GM19099 (cell line): Measurements from ENCODE around the gene C15orf39.

Source experiments
- POLR2A ChIP-seq: IDR thresholded peaks from 3 replicates; pipeline ENCODE4 v1.6.1; 2011; ENCODE audit warnings: low read depth; ENCODE audit not compliant: insufficient read length; ENCODE audit errors: extremely low read depth

C15orf39 gene

DNA sequence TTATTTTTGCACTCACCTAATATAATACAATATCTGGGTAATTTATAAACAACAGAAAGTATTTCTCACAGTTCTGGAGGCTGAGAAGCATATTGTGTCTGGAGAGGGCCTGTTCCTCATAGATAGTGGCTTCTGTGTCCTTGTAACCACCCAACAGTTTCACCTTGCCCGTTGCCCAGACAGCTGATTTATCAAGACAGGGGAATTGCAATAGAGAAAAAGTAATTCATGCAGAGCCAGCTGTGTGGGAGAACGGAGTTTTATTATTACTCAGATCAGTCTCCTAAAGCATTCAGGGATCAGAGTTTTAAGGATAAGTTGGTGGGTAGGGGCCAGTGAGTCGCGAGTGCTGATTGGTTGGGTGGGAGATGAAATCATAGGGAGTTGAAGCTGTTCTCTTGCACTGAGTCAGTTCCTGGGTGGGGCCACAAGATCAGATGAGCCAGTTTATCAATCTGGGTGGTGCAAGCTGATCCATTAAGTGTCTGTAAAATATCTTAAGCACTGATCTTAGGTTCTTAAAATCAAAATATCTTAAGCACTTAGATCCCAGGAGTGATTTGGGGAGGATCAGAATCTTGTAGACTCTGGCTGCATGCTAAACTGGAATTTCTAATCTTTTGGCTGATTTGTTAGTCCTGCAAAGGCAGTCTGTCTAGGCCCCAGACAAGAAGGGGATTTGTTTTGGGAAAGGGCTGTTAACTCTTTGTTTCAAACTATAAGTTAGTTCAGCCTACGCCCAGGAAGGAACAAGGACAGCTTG, 33.9 kb upstream of the C15orf39 start:
- TF ChIP-seq POLR2A, result no peak

GRCh38 chr15:75168374-75168773, 33.3 kb upstream of the C15orf39 start:
- no peak for TF ChIP-seq POLR2A

- no peak for TF ChIP-seq POLR2A
Measured at GRCh38 chr15:75170203-75170602, 31.5 kb upstream of the C15orf39 start.

DNA sequence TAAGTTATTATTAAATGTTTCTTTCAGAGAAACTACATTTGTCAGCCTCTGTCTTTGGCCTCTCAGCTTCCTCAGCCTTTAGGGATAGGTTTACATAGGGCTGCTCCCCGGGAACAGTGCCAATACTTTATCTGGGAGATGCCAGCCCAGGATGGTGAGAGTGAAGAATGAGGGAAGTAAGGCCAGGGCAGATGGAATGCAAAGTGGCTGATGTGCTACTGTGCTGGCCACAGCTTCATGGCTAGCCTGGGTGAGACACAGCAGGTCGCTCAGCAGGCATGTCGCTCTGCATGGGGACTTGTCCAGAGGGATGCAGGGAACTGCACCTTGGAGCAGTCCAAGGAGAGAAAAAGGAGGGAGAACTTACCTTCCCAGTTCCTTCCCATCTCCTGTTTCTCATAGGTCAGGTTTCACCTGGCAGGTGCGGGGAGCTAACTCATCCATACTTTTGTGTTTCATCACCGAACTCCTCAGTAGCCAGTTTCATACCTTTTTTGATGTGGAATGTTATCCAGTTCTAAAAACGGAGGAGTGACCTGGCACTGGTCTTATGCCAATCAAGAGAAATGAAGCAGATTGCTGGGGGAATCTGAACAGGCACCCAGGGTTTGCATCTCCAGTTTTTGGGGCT, 30.9 kb upstream of the C15orf39 start:
- no peak for TF ChIP-seq POLR2A

DNA sequence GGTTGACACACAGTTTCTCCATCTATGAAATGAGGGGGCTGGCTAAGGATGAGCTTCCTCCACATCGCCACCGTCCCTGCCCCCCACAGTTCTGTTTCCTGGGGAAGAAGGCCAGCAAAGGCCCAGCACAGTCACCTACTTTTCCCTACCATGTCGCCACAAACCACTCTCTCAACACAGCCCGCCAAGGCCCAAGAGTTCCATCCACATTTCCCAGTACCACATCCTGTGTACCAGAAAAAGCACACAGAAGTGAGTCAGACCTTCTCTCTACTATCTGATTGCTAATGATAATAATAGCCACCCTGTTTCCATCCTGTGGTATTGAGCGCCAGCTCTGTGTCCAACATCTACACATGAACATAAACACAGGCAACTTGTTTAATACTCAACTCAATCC, 30.3 kb upstream of the C15orf39 start:
- TF ChIP-seq POLR2A, result no peak

- TF ChIP-seq POLR2A, result no peak
Measured at GRCh38 chr15:75172284-75172820, 29.3 kb upstream of the C15orf39 start.

DNA sequence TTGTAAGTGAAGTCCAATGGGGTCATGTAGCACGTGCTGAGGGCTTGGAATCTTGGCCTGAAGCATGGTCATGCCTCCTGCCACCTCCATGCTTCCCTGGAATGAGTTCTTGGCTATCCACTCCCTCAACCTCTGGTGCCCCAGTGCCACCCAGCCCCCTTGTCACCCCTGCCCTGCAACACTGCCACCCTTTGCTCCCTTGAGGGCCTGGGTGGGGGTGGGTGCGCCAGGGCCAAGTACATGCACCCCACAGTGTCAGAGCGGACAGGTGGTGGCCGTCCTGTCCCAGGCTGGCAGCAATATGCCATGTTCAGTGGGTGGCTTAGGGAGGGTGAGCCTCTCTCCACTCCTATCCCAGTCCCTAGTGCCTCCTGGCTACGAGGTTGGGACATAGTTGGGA, 27.6 kb upstream of the C15orf39 start:
- no peak for TF ChIP-seq POLR2A

DNA sequence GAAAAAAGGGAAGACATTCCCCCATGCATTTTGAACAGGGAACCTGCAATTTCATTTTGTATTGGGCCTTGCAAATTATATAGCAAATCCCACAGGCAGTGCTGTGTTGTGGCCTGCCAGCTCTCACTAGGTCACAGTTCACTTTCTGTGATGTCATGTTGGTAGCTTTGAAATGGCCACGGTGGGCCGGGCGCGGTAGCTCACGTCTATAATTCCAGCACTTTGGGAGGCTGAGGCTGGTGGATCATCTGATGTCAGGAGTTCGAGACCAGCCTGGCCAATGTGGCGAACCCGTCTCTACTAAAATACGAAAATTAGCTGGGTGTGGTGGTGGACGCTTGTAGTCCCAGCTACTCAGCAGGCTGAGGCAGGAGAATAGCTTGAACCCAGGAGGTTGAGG, 27.0 kb upstream of the C15orf39 start:
- no peak for TF ChIP-seq POLR2A

DNA sequence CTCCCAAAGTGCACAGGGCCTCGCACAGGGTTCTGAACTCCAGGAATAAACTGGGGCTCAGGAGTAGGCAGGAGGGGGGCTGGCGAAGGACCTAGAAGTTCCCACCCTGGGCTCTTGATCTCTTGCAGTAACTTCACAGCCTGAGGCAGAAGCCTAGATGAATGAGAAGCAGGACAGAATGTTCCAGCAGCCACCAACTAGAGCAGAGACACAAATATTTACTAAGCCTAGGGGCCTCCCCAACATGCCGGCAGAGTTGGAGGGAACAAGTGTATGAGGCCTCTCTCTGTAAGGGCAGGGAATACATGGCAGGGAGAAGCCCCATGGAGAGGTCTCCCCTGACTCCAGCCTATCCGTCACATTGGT, 25.3 kb upstream of the C15orf39 start:
- no peak for TF ChIP-seq POLR2A

DNA sequence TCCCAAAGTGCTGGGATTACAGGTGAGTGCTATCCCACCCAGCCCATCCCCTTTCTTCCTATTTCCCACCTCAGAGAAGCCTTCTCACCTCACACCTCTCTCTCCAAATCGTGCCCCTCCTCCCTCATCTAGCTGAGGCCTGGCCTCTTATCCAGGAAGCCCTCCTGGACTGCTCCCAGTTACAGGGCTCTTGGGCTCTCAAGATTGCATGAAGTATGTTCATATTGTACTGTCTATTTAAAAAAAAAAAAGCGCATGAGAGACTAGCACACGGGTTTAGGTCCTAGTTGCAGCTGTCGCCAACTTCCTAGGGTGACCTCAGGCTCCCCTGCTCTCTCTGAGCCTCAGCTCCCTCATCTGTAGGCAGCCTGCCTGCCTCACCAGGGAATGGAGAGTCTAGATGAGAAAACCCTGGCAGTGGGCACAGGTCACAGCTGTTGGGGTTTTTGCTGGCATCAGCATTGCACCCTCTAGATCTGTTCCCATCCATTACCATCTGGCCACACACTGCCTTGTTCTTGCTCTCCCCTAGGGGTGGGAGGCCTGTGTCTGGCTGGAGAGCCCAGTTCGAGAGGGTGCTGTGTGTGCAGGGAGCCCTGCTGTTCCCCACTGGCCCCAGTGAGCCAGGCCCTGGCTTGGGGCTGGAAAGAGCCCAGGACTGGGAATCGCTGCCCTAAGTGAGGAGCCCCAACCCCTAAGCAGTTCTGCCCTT, 24.2 kb upstream of the C15orf39 start:
- no peak for TF ChIP-seq POLR2A

- TF ChIP-seq POLR2A, result no peak
Measured at GRCh38 chr15:75178171-75178937, 23.3 kb upstream of the C15orf39 start.

DNA sequence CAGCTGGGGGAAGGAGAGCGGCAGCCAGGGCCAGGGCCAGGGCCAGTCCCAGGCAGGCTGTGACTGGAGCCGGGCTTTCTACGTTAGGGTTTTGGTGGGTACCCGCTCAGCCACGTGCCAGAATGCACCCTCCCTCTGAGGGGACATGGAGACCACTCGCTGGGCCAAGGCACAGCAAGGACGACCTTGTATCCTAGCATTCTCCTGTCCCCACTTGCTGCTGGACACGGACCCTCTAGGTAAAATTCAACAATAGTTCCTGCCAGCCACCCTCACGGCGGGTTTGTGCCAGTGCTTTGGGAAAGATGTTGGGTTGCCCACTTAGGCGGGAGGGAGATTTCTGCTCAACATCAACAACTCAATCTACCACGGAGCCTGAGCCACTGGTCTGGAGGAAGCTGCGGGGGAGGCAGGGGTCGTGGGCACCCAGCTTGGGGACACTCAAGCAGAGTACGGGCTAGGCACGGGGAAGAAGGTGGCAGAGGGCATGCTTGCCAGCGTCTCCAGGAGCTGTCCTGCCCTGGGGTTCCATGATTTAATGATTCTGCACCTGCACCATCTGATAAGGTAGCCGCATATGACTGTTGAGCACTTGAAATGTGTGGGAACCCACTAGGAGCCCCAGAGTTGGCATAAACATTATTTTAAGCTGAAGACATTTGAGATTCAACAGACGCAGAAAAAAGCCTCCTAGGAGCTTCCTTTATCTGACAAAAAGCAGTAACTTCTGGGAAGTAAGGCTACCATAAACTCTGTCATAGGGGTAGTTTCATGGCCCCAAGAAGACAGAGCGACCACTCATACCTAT, 22.5 kb upstream of the C15orf39 start:
- no peak for TF ChIP-seq POLR2A

- TF ChIP-seq POLR2A, result no peak
Measured at GRCh38 chr15:75179746-75180140, 21.9 kb upstream of the C15orf39 start.

DNA sequence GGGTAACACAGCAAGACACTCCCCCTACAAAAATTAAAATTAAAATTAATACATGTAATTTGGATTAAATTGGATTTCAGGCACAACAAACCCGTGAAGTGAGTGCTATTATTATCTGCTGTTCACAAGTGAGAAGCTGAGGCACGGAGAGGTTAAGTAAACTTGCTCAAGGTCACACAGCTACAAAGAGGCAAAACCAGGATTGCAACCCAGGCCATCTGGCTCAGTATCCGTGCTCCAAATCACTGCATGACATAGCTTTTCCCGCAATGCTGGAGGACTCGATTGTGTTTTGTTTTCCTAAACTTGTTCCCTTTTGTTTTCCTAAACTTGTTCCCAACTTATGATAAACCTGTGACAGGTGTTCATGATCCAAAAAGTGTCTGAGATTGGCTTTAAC, 19.9 kb upstream of the C15orf39 start:
- no peak for TF ChIP-seq POLR2A

DNA sequence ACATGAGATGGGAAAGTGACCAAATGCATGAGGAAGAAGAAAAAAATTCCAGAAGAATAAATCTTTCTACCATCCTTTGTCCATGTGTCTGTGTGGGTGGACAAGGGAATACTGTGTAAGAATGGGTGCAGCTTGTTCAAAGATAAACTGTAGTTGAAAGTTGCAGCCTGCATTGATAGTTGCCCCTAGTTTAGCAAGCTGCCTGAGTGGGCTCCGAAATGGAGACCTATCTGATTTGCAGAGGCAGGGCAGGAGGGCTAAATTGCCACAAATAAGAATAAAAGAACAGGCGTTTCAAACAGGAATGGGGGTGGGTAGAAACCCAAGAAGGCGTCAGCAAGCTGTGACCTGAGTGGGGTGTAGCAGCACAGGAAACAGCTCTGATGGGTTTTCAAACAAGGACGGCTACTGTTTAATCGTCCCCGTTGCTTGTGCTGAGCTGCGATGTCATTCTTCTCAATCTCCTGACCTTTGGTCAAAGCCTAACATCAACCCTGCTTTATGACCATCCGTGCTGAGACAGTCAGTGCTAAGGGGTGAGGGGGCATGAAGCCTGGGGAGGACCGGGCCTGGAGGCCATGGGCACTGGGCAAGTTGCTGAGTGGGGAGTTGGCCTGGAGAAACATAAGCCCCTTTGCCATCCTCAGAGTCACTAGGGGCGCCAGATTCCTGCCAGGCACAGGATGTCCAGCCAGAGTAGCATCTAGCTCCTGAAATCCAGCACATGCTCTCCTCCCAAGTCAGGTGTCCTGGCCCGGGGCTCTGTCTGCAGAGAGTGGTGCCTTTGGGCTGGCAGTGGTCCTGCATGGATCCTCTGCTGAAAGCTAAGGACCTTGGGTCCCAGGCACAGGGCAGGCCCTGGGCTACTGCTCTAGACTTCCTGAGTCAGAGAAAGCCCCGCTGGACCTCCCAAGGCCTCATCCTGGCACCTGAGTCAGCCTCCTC, 19.2 kb upstream of the C15orf39 start:
- no peak for TF ChIP-seq POLR2A
